Fibroblast of lung (primary cell): ENCODE data around the gene APOA1.

Source experiments
- EZH2 ChIP-seq: IDR thresholded peaks from 2 replicates; pipeline ENCODE4 v1.5.1; 2012; ENCODE audit warnings: low read length, control low read depth, mild to moderate bottlenecking; ENCODE audit errors: missing control alignments
- TF ChIP-seq, protein P1 (sequence below), 2 donors: IDR thresholded peaks in 1 of 2; conservative IDR thresholded peaks in 1 of 2; 1 replicate in 1 of 2; 2 replicates in 1 of 2; pipeline ENCODE4 v1.5.1; 2011 to 2012; ENCODE audit warnings: low read length in 2 of 2, control low read depth in 1 of 2, inconsistent platforms in 1 of 2, low read depth in 1 of 2, mild to moderate bottlenecking in 1 of 2

GRCh38 chr11:116825854-116826750 lies 11.3 kb downstream of the APOA1 start:
- no peak for TF ChIP-seq EZH2
- TF ChIP-seq, protein P1, sequence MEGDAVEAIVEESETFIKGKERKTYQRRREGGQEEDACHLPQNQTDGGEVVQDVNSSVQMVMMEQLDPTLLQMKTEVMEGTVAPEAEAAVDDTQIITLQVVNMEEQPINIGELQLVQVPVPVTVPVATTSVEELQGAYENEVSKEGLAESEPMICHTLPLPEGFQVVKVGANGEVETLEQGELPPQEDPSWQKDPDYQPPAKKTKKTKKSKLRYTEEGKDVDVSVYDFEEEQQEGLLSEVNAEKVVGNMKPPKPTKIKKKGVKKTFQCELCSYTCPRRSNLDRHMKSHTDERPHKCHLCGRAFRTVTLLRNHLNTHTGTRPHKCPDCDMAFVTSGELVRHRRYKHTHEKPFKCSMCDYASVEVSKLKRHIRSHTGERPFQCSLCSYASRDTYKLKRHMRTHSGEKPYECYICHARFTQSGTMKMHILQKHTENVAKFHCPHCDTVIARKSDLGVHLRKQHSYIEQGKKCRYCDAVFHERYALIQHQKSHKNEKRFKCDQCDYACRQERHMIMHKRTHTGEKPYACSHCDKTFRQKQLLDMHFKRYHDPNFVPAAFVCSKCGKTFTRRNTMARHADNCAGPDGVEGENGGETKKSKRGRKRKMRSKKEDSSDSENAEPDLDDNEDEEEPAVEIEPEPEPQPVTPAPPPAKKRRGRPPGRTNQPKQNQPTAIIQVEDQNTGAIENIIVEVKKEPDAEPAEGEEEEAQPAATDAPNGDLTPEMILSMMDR (conservative IDR thresholded peaks at IDR 0.05 in 1 of 2, IDR thresholded peaks at IDR 0.05 in 1 of 2; ENCODE audit: low read depth in 1 of 2, low read length in 2 of 2) = no peak
